ENCODE data around the gene PCDHB9. TPM values are rescaled to one million over a fixed set of nuclear protein-coding genes. Genes with fewer than 3 reads are reported as not detected.
"Not testable (repeated sequence)": the region's sequence is repeated elsewhere in the genome, so short reads cannot be mapped to it uniquely, and the experiment has no call there.

The PCDHB9 gene
- total and polyA plus RNA-seq, 3 donors from 2014 or later, result 4.8 to 8.7 (median 5.7) TPM

DNA sequence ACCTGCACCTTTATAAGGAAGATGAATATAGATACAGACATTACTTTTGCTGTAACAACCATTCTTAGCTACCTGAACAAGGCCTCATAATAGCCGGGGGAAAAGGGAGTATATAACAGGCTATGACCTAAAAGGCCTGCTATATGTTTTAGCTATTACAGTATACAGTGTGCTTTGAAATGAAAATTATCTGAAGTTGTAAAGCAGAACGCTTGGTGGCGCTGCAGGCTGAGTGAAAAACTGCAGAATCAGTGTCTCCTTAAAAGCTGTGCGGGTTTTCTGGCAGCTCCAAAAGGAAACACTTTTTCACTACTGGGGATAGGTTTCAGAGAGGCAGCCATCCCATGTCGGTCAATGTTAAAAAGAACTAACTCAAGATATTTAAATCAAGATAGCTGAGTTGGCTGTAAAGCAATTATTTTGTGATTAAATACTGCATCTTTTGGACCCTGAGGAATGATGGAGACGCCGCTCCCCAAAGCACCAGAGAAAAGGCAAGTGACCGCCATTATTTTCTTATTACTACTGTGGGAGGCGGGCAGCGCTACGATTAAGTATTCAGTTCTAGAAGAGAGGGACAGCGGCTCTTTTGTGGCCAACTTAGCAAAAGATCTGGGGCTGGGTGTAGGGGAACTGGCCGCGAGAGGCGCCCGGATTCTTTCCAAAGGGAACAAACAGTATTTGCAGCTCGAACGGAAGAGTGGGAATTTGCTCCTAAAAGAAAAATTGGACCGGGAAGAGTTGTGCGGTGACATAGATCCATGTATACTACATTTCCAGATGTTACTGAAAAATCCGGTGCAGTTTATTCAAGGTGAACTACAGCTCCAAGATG, 31.2 kb upstream of the PCDHB9 start:
- H3K27ac ChIP-seq, result no peak overlapping the region
- no peaks in the 10 kb centered on the region for H3K27me3 ChIP-seq
- intact Hi-C loops (cut with DNase I; ENCODE audit: low total_unique reads), result no loop called here
- H3K9me3 ChIP-seq, result no peaks in the 10 kb centered on the region
- 22 to 36% methylated on average over 21 of the region's 21 CpGs for WGBS, 2 donors
- no peaks in the 10 kb centered on the region for H3K36me3 ChIP-seq (ENCODE audit: low read depth, missing control alignments)
- DNase-seq, result no peak
- H3K4me3 ChIP-seq, result peak overlapping the region in 1 of 2 donors; percentile 2
- no peaks in the 10 kb centered on the region for H3K4me1 ChIP-seq
- no peak for TF ChIP-seq POLR2A (IDR thresholded peaks at IDR 0.05)
- TF ChIP-seq, protein P1, sequence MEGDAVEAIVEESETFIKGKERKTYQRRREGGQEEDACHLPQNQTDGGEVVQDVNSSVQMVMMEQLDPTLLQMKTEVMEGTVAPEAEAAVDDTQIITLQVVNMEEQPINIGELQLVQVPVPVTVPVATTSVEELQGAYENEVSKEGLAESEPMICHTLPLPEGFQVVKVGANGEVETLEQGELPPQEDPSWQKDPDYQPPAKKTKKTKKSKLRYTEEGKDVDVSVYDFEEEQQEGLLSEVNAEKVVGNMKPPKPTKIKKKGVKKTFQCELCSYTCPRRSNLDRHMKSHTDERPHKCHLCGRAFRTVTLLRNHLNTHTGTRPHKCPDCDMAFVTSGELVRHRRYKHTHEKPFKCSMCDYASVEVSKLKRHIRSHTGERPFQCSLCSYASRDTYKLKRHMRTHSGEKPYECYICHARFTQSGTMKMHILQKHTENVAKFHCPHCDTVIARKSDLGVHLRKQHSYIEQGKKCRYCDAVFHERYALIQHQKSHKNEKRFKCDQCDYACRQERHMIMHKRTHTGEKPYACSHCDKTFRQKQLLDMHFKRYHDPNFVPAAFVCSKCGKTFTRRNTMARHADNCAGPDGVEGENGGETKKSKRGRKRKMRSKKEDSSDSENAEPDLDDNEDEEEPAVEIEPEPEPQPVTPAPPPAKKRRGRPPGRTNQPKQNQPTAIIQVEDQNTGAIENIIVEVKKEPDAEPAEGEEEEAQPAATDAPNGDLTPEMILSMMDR (IDR thresholded peaks at IDR 0.05), result peak in 2 of 3 experiments; percentile 17 to 22

DNA sequence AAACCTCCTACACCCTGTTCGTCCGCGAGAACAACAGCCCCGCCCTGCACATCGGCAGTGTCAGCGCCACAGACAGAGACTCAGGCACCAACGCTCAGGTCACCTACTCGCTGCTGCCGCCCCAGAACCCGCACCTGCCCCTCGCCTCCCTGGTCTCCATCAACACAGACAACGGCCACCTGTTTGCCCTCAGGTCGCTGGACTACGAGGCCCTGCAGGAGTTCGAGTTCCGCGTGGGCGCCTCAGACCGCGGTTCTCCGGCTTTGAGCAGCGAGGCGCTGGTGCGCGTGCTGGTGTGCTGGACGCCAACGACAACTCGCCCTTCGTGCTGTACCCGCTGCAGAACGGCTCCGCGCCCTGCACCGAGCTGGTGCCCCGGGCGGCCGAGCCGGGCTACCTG, 29.6 kb upstream of the PCDHB9 start:
- H3K27ac ChIP-seq, result not testable (repeated sequence)
- WGBS, 2 donors, result 31% methylated on average over 38 of the region's 38 CpGs; no CpG with 5 or more reads in 1 of the 2 donors

DNA sequence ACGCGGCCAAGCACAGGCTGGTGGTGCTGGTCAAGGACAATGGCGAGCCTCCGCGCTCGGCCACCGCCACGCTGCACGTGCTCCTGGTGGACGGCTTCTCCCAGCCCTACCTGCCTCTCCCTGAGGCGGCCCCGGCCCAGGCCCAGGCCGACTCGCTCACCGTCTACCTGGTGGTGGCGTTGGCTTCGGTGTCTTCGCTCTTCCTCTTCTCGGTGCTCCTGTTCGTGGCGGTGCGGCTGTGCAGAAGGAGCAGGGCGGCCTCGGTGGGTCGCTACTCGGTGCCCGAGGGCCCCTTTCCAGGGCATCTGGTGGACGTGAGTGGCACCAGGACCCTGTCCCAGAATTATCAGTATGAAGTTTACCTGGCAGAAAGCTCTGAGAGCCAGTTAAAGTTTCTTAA, 29.1 kb upstream of the PCDHB9 start:
- intact Hi-C loops (cut with DNase I; ENCODE audit: low total_unique reads); DNase-seq; H3K4me3 ChIP-seq; H3K9me3 ChIP-seq; H3K27ac ChIP-seq; H3K36me3 ChIP-seq (ENCODE audit: low read depth, missing control alignments); H3K4me1 ChIP-seq; H3K27me3 ChIP-seq: not testable (repeated sequence)
- 28 to 36% methylated on average over 13 to 16 of the region's 28 CpGs for WGBS, 2 donors

More for the DNA sequence above, 29.6 kb upstream of the PCDHB9 start:
- intact Hi-C loops (cut with DNase I; ENCODE audit: low total_unique reads); H3K9me3 ChIP-seq; H3K4me1 ChIP-seq; DNase-seq; H3K4me3 ChIP-seq; H3K27me3 ChIP-seq; H3K36me3 ChIP-seq (ENCODE audit: low read depth, missing control alignments): not testable (repeated sequence)

DNA sequence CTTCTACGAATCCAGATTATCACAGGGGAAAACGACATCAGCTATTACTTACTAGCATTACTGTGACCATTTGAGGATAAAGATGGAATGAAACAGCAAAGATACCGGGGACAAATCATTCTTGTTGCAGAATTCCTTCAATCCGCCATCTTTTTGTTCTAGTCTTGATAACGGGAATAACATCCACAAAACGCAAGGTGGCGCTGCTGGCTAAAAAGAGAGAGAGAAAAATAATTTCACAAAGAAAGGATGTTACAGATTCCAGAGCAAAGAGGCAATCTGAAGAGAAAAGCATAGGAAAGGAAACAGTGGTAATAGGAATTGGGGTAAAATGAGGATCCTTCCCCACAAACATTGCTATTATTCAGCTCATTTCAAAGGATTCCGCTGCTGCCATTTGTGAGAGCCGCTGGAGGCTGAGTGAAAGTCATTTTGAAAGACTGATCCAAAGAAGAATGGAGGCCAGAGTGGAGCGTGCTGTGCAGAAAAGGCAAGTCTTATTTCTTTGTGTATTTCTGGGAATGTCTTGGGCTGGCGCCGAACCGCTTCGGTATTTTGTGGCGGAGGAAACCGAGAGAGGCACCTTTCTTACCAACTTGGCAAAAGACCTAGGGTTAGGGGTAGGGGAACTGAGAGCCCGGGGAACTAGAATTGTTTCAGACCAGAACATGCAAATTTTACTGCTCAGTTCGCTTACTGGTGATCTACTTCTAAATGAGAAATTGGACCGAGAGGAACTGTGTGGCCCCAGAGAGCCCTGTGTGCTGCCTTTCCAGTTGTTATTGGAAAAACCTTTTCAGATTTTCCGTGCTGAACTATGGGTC, 14.4 kb upstream of the PCDHB9 start, which contains the start of gene PCDHB7:
Gene PCDHB7 (plus strand): TSS at position 264 of the 824 bp plus-strand sequence. CDS start 192 bp downstream, at position 456.
- H3K27me3 ChIP-seq, result no peaks in the 10 kb centered on the region
- H3K9me3 ChIP-seq, result no peaks in the 10 kb centered on the region
- WGBS, 2 donors, result 14 to 27% methylated on average over 20 of the region's 20 CpGs
- DNase-seq, result peak; percentile 70
- intact Hi-C loops (cut with DNase I; ENCODE audit: low total_unique reads), result no loop called here
- no peak within 1 kb of the TSS for H3K27ac ChIP-seq
- TF ChIP-seq, protein P1 (IDR thresholded peaks at IDR 0.05), result peak; percentile 39 to 54 (median 53)
- no peak for TF ChIP-seq POLR2A (IDR thresholded peaks at IDR 0.05)
- H3K4me1 ChIP-seq, result no peaks in the 10 kb centered on the region
- peak within 1 kb of the TSS; percentile 4 to 37 for H3K4me3 ChIP-seq
- H3K36me3 ChIP-seq (ENCODE audit: low read depth, missing control alignments), result no peaks in the 10 kb centered on the region

DNA sequence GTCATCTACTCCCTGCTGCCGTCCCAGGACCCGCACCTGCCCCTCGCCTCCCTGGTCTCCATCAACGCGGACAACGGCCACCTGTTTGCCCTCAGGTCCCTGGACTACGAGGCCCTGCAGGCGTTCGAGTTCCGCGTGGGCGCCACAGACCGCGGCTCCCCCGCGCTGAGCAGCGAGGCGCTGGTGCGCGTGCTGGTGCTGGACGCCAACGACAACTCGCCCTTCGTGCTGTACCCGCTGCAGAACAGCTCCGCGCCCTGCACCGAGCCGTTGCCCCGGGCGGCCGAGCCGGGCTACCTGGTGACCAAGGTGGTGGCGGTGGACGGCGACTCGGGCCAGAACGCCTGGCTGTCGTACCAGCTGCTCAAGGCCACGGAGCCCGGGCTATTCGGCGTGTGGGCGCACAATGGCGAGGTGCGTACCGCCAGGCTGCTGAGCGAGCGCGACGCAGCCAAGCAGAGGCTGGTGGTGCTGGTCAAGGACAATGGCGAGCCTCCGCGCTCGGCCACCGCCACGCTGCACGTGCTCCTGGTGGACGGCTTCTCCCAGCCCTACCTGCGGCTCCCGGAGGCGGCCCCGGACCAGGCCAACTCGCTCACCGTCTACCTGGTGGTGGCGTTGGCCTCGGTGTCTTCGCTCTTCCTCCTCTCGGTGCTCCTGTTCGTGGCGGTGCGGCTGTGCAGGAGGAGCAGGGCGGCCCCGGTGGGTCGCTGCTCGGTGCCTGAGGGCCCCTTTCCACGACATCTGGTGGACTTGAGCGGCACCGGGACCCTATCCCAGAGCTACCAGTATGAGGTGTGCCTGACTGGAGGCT, 12.5 kb upstream of the PCDHB9 start:
- H3K27me3 ChIP-seq; H3K27ac ChIP-seq; intact Hi-C loops (cut with DNase I; ENCODE audit: low total_unique reads); H3K4me1 ChIP-seq; H3K9me3 ChIP-seq; H3K36me3 ChIP-seq (ENCODE audit: low read depth, missing control alignments); DNase-seq: not testable (repeated sequence)
- H3K4me3 ChIP-seq, result peak overlapping the region in 1 of 2 donors; percentile 22
- WGBS, 2 donors, result 25 to 35% methylated on average over 35 to 59 of the region's 79 CpGs

Data from testis (tissue), 3 donors.